Endodermal cell (in vitro differentiated cells): ENCODE results near the gene GSTM5. TPM values are rescaled to one million over a fixed set of nuclear protein-coding genes. Genes with fewer than 3 reads are reported as not detected.
"Not testable (repeated sequence)": the region's sequence is repeated elsewhere in the genome, so short reads cannot be mapped to it uniquely, and the experiment has no call there.

Experiments
- DNase-seq: peaks from one replicate; pipeline ENCODE4 v3.0.0-alpha.2; 2017
- H3K27ac ChIP-seq: 2 replicates; pipeline ENCODE4 v1.5.1; 2013; ENCODE audit warnings: mild to moderate bottlenecking, low read depth, low read length, moderate library complexity
- H3K27me3 ChIP-seq: 2 replicates; pipeline ENCODE4 v1.6.1; 2013; ENCODE audit warnings: mild to moderate bottlenecking, low read length, moderate library complexity; ENCODE audit not compliant: insufficient read depth, control insufficient read depth, poor library complexity, severe bottlenecking
- H3K36me3 ChIP-seq: 2 replicates; pipeline ENCODE4 v1.7.0; 2013; ENCODE audit warnings: mild to moderate bottlenecking, low read length, moderate library complexity; ENCODE audit not compliant: control insufficient read depth, insufficient read depth
- H3K4me1 ChIP-seq: one replicate; pipeline ENCODE4 v1.7.0; 2013; ENCODE audit warnings: low read length; ENCODE audit not compliant: control insufficient read depth, insufficient read depth
- H3K4me3 ChIP-seq: 2 replicates; pipeline ENCODE4 v1.5.1; 2013; ENCODE audit warnings: mild to moderate bottlenecking, low read length, moderate library complexity
- H3K9ac ChIP-seq: 2 replicates; pipeline ENCODE4 v1.6.1; 2013; ENCODE audit warnings: mild to moderate bottlenecking, low read length, moderate library complexity; ENCODE audit not compliant: poor library complexity, severe bottlenecking; ENCODE audit errors: extremely low read depth
- H3K9me3 ChIP-seq: 2 replicates; pipeline ENCODE4 v1.6.1; 2013; ENCODE audit warnings: mild to moderate bottlenecking, low read length, moderate library complexity; ENCODE audit not compliant: control insufficient read depth
- H3K27ac Mint-ChIP-seq: 2 replicates; pipeline ENCODE4 v1.8.0; 2020; ENCODE audit warnings: mixed read lengths
- H3K27me3 Mint-ChIP-seq: 2 replicates; pipeline ENCODE4 v1.8.0; 2021; ENCODE audit warnings: mild to moderate bottlenecking, mixed read lengths; ENCODE audit not compliant: insufficient read depth
- H3K36me3 Mint-ChIP-seq: 2 replicates; pipeline ENCODE4 v1.8.0; 2020; ENCODE audit warnings: low read depth, mixed read lengths
- H3K4me1 Mint-ChIP-seq: 2 replicates; pipeline ENCODE4 v1.8.0; 2020; ENCODE audit warnings: mixed read lengths
- H3K4me3 Mint-ChIP-seq: 2 replicates; pipeline ENCODE4 v1.8.0; 2020; ENCODE audit warnings: mild to moderate bottlenecking, moderate library complexity, mixed read lengths
- H3K9me3 Mint-ChIP-seq: 2 replicates; pipeline ENCODE4 v1.8.0; 2020; ENCODE audit warnings: mild to moderate bottlenecking, mixed read lengths
- WGBS, 2 experiments: methylation state at CpG; one replicate each; pipeline versions ENCODE4 v1.1.5 to v1.1.7; 2013; ENCODE audit warnings: missing lambda C conversion rate in 2 of 2, mixed read lengths in 1 of 2; ENCODE audit not compliant: insufficient coverage in 1 of 2, insufficient read length in 1 of 2; 5-methylcytosine and 5-hydroxymethylcytosine counted together
- total RNA-seq, 2 donors: library from RNA; stranded (reverse); fragmentation: NEBNext Ultra II Directional in 1 of 2; extraction: Animal tissue kit (Norgen Biotek cat#: 25700) in 1 of 2; gene quantifications; 2 replicates in 1 of 2; 3 replicates in 1 of 2; pipeline ENCODE4 v1.2.1, GENCODE V29; 2021
- TF ChIP-seq, protein P1 (sequence below): fragments of 200-600 bp; sonication (generic); conservative IDR thresholded peaks from 2 replicates; pipeline ENCODE4 v1.5.0; 2021; ENCODE audit warnings: antibody characterized with exemption, mild to moderate bottlenecking

GSTM5 gene
- total RNA-seq, 2 donors from 2014 or later, result 0.13 to 0.70 TPM

DNA sequence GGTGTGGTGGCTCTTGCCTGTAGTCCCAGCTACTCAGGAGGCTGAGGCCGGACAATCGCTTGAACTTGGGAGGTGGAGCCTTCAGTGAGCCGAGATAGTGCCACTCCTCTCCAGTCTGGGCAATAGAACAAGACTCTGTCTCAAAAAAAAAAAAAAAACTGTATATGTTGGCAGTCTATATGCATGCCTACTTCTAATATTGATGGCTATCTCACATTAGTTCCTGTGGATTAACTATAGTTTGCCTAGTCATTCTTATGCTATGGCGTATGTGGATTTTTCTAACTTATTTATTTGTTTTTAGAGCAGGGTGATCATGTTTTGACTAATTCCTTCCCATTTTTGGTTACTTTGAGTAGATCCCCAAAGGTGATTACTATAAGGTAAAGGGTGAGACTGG lies 15.0 kb upstream of the GSTM5 start:
- no peaks in the 10 kb centered on the region for H3K36me3 ChIP-seq
- no peaks in the 10 kb centered on the region for H3K9me3 ChIP-seq
- no peak overlapping the region for H3K4me3 ChIP-seq
- Mint-ChIP-seq H3K27me3 (no peaks in the 10 kb centered on the region), H3K9me3 (no peaks in the 10 kb centered on the region), H3K27ac (no peak overlapping the region), H3K4me1 (no peaks in the 10 kb centered on the region), H3K4me3 (no peak overlapping the region), H3K36me3 (no peaks in the 10 kb centered on the region)
- no peaks in the 10 kb centered on the region for H3K27me3 ChIP-seq
- no peak overlapping the region for H3K9ac ChIP-seq
- WGBS, 2 experiments, result no CpG with 5 or more reads among the region's 4 CpGs
- H3K4me1 ChIP-seq, result no peaks in the 10 kb centered on the region
- DNase-seq, result no peak
- TF ChIP-seq, protein P1, sequence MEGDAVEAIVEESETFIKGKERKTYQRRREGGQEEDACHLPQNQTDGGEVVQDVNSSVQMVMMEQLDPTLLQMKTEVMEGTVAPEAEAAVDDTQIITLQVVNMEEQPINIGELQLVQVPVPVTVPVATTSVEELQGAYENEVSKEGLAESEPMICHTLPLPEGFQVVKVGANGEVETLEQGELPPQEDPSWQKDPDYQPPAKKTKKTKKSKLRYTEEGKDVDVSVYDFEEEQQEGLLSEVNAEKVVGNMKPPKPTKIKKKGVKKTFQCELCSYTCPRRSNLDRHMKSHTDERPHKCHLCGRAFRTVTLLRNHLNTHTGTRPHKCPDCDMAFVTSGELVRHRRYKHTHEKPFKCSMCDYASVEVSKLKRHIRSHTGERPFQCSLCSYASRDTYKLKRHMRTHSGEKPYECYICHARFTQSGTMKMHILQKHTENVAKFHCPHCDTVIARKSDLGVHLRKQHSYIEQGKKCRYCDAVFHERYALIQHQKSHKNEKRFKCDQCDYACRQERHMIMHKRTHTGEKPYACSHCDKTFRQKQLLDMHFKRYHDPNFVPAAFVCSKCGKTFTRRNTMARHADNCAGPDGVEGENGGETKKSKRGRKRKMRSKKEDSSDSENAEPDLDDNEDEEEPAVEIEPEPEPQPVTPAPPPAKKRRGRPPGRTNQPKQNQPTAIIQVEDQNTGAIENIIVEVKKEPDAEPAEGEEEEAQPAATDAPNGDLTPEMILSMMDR, result no peak
- H3K27ac ChIP-seq, result no peak overlapping the region

DNA sequence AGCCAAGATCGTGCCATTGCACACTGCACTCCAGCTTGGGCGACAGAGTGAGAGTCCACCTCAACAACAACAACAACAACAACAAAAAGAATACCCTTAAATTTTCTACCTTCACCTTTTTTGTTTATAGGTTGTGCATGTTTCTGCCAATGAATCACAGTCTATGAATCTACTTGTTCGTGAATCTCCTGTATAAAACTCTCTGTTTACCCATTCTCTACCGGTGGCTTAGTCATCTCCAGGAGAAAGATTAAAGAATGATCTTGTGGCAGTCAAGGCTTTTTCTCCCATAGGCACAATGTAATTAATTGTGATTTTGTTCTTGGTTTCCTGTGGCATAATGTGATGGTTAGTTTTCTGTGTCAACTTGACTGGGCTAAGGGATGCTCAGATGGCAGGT lies 14.2 kb upstream of the GSTM5 start:
- not testable (repeated sequence) for H3K4me1 Mint-ChIP-seq, H3K9me3 Mint-ChIP-seq, H3K27ac Mint-ChIP-seq, H3K36me3 ChIP-seq, H3K4me3 ChIP-seq, H3K27ac ChIP-seq, H3K27me3 Mint-ChIP-seq, H3K27me3 ChIP-seq, H3K4me3 Mint-ChIP-seq, DNase-seq, H3K4me1 ChIP-seq, H3K9ac ChIP-seq, H3K9me3 ChIP-seq, H3K36me3 Mint-ChIP-seq
- no CpG with 5 or more reads among the region's 4 CpGs for WGBS, 2 experiments

DNA sequence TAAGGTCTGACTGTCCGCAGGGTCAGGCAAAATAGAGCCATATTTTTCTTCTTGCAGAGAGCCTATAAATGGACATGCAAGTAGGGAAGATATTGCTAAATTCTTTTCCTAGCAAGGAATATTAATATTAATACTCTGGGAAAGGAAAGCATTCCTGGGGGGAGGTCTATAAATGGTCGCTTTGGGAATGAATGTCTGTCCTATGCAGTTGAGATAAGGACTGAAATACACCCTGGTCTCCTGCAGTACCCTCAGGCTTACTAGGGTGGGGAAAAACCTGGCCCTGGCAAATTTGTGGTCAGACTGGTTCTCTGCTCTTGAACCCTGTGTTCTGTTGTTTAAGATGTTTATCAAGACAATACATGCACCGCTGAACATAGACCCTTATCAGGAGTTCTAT lies 9.1 kb upstream of the GSTM5 start:
- peaks cover 14% of the 10 kb centered on the region for H3K9me3 ChIP-seq
- H3K27me3 ChIP-seq, H3K27ac Mint-ChIP-seq, DNase-seq, H3K36me3 ChIP-seq, H3K4me1 Mint-ChIP-seq, H3K27me3 Mint-ChIP-seq, H3K4me3 Mint-ChIP-seq, H3K27ac ChIP-seq, H3K9ac ChIP-seq, H3K4me1 ChIP-seq, H3K4me3 ChIP-seq, H3K36me3 Mint-ChIP-seq: not testable (repeated sequence)
- peaks cover 34% of the 10 kb centered on the region for H3K9me3 Mint-ChIP-seq
- WGBS, 2 experiments, result 91 to 94% methylated on average over 3 of the region's 3 CpGs

DNA sequence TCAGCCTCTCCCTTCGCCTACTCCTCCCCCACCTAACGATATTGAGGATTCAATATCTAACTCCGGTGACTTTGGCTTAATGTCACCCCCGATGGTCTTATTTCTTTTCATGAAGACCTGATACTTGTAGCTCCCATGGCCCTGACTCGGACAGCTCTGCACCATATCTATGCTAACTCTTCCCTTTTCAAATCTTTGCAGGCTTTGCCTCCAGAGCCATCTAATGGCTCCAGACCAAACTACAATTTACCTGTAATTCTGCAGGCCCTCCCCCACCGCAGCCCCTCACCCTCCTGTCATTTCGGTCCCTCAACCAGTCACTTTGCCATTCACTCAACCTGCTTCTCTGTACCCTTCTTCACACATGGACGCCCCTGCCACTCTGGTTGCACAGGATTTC lies 7.9 kb upstream of the GSTM5 start:
- no peak overlapping the region for H3K4me3 Mint-ChIP-seq
- H3K9me3 Mint-ChIP-seq, result peaks cover 45% of the 10 kb centered on the region
- no peaks in the 10 kb centered on the region for H3K27me3 ChIP-seq
- no peak for DNase-seq
- no peaks in the 10 kb centered on the region for H3K36me3 ChIP-seq
- no peaks in the 10 kb centered on the region for H3K4me1 Mint-ChIP-seq
- H3K27ac Mint-ChIP-seq, result no peak overlapping the region
- H3K27ac ChIP-seq, result no peak overlapping the region
- TF ChIP-seq, protein P1, result peak; percentile 25
- H3K9me3 ChIP-seq, result peaks cover 26% of the 10 kb centered on the region
- WGBS, 2 experiments, result 72 to 76% methylated on average over 6 to 8 of the region's 8 CpGs
- H3K4me1 ChIP-seq, result no peaks in the 10 kb centered on the region
- H3K36me3 Mint-ChIP-seq, result peaks cover 5% of the 10 kb centered on the region
- no peak overlapping the region for H3K4me3 ChIP-seq
- H3K27me3 Mint-ChIP-seq, result peaks cover 2% of the 10 kb centered on the region
- no peak overlapping the region for H3K9ac ChIP-seq
